KMS-11 (cell line): Measurements from ENCODE around the gene ASCC2.
"Not testable (repeated sequence)": the region's sequence is repeated elsewhere in the genome, so short reads cannot be mapped to it uniquely, and the experiment has no call there.

Experiments used
- H2AFZ ChIP-seq: fragments of 200-600 bp; sonication (generic); 2 replicates; pipeline ENCODE4 v1.6.1; 2016; ENCODE audit warnings: antibody characterized with exemption, mixed run types, low read depth
- H3K27ac ChIP-seq: fragments of 200-600 bp; sonication (generic); 2 replicates; pipeline ENCODE4 v1.6.1; 2016; ENCODE audit warnings: mild to moderate bottlenecking, mixed run types
- H3K27me3 ChIP-seq: fragments of 200-600 bp; sonication (generic); 2 replicates; pipeline ENCODE4 v1.6.1; 2017; ENCODE audit warnings: mild to moderate bottlenecking, low read depth, mixed run types, moderate library complexity; ENCODE audit not compliant: insufficient read depth
- H3K36me3 ChIP-seq: fragments of 200-600 bp; sonication (generic); 2 replicates; pipeline ENCODE4 v1.6.1; 2017; ENCODE audit warnings: mild to moderate bottlenecking, mixed run types; ENCODE audit not compliant: insufficient read depth
- H3K4me1 ChIP-seq: fragments of 200-600 bp; sonication (generic); 2 replicates; pipeline ENCODE4 v1.6.1; 2016; ENCODE audit warnings: mild to moderate bottlenecking, low read depth, mixed run types; ENCODE audit not compliant: poor library complexity, severe bottlenecking
- H3K4me2 ChIP-seq: fragments of 200-600 bp; sonication (generic); 2 replicates; pipeline ENCODE4 v1.7.0; 2016; ENCODE audit warnings: mild to moderate bottlenecking, mixed run types
- H3K4me3 ChIP-seq: fragments of 200-600 bp; sonication (generic); IDR thresholded peaks from 2 replicates; pipeline ENCODE4 v1.6.1; 2017; ENCODE audit warnings: low read depth, low read length, mixed read lengths; ENCODE audit not compliant: insufficient read depth
- H3K79me2 ChIP-seq: fragments of 200-600 bp; sonication (generic); 2 replicates; pipeline ENCODE4 v1.6.1; 2016; ENCODE audit warnings: low read depth, mixed run types; ENCODE audit not compliant: insufficient read depth
- H3K9ac ChIP-seq: fragments of 200-600 bp; sonication (generic); 2 replicates; pipeline ENCODE4 v1.6.1; 2016; ENCODE audit warnings: mild to moderate bottlenecking, mixed run types
- H4K20me1 ChIP-seq: fragments of 200-600 bp; sonication (generic); 2 replicates; pipeline ENCODE4 v1.6.1; 2016; ENCODE audit warnings: mild to moderate bottlenecking, mixed run types; ENCODE audit not compliant: insufficient read depth
- CTCF ChIP-seq: fragments of 200-600 bp; sonication (generic); conservative IDR thresholded peaks from 2 replicates; pipeline ENCODE4 v1.6.1; 2017; ENCODE audit warnings: low read depth, mild to moderate bottlenecking, antibody characterized with exemption, low read length, moderate library complexity, mixed read lengths

ASCC2 gene

DNA sequence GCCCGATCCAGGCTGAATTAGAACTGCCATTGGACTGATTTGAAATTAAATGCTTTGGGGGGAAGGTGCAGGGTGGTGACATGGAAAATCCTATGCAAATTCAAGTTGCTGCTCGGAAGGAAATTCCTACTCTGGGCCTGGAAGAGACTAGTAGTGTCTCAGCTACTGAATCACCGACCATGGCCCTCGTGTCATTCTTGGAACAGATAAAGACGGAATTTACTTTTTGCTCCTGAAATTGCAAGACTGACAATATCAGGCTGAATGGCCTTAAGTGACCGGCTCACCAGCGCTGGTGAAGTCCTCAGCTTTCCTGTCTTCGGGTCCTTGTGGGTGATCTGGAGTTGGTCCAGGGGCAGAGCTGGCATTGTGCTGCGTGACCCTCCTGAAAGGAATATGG is 6.1 kb downstream of the ASCC2 start:
- no peaks in the 10 kb centered on the region for H4K20me1 ChIP-seq
- H3K79me2 ChIP-seq = peaks cover 11% of the 10 kb centered on the region; the same call in 1 of the 2 replicates
- H3K36me3 ChIP-seq = no peaks in the 10 kb centered on the region
- H3K4me1 ChIP-seq = no peaks in the 10 kb centered on the region
- H3K4me3 ChIP-seq = no peak overlapping the region
- no peak overlapping the region for H3K4me2 ChIP-seq
- no peak overlapping the region for H3K27ac ChIP-seq
- no peak overlapping the region for H3K9ac ChIP-seq
- no peak for TF ChIP-seq CTCF
- no peak overlapping the region for H2AFZ ChIP-seq
- no peaks in the 10 kb centered on the region for H3K27me3 ChIP-seq

GRCh38 chr22:29831186-29831921 is 6.7 kb downstream of the ASCC2 start:
- Histone ChIP-seq H3K4me3 (no peak overlapping the region), H4K20me1 (no peaks in the 10 kb centered on the region), H2AFZ (no peak overlapping the region), H3K4me2 (no peak overlapping the region), H3K79me2 (peaks cover 6% of the 10 kb centered on the region; the same call in 1 of the 2 replicates), H3K27me3 (no peaks in the 10 kb centered on the region), H3K27ac (no peak overlapping the region), H3K4me1 (no peaks in the 10 kb centered on the region), H3K36me3 (no peaks in the 10 kb centered on the region), H3K9ac (no peak overlapping the region)
- no peak for TF ChIP-seq CTCF

GRCh38 chr22:29830585-29830984 is 7.5 kb downstream of the ASCC2 start:
- H3K27ac ChIP-seq = no peak overlapping the region
- H3K27me3 ChIP-seq = no peaks in the 10 kb centered on the region
- no peaks in the 10 kb centered on the region for H4K20me1 ChIP-seq
- H3K79me2 ChIP-seq = peaks cover 1% of the 10 kb centered on the region; the same call in 1 of the 2 replicates
- no peak overlapping the region for H3K4me3 ChIP-seq
- H2AFZ ChIP-seq = no peak overlapping the region
- no peak overlapping the region for H3K4me2 ChIP-seq
- TF ChIP-seq CTCF = no peak
- no peaks in the 10 kb centered on the region for H3K4me1 ChIP-seq
- no peaks in the 10 kb centered on the region for H3K36me3 ChIP-seq
- no peak overlapping the region for H3K9ac ChIP-seq

DNA sequence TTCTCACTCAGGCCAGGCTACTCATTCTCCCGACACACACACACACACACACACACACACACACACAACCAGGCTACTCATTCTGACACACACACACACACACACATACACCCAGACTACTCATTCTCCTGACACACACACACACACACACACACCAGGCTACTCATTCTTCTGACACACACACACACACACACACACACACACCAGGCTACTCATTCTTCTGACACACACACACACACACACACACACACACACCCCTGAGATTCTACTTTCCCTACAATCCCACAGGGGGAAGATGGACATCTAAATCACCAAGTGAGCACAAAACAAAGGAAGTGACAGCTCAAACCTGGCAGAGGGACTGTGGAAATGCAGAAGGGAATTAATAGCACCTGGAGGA is 10.3 kb downstream of the ASCC2 start:
- H4K20me1 ChIP-seq, H3K4me3 ChIP-seq, H3K4me2 ChIP-seq, H3K27me3 ChIP-seq, H3K79me2 ChIP-seq, H2AFZ ChIP-seq, H3K9ac ChIP-seq, H3K4me1 ChIP-seq, H3K36me3 ChIP-seq, H3K27ac ChIP-seq: not testable (repeated sequence)

DNA sequence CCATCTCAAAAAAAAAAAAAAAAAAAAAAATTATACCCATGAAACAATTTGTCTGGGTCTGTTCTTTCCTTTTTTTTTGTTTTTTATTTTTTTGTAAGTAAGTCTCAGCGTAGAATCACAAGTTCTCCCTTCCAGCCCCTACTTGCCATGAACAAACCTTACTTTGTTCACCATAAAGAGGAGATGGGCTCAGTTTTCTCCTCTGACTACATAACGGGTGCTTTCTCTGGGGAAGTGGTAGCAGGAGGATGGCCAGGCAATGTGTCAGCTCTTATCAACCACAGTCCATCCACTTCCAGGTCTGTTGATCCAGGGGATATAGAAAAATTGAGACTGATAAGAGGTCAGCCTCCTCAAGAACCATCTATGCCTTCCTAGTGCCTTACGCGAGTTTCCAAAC is 11.0 kb downstream of the ASCC2 start:
- H3K4me1 ChIP-seq = no peaks in the 10 kb centered on the region
- H3K27ac ChIP-seq = no peak overlapping the region
- H3K36me3 ChIP-seq = no peaks in the 10 kb centered on the region
- H3K27me3 ChIP-seq = no peaks in the 10 kb centered on the region
- H3K79me2 ChIP-seq = no peaks in the 10 kb centered on the region
- no peak for TF ChIP-seq CTCF
- no peaks in the 10 kb centered on the region for H4K20me1 ChIP-seq
- H3K4me3 ChIP-seq = no peak overlapping the region
- no peak overlapping the region for H3K9ac ChIP-seq
- H3K4me2 ChIP-seq = no peak overlapping the region
- no peak overlapping the region for H2AFZ ChIP-seq
